Neural cell (in vitro differentiated cells): ENCODE data around the gene IRF4. TPM values are rescaled to one million over a fixed set of nuclear protein-coding genes. Genes with fewer than 3 reads are reported as not detected.

Experiments
- H2AFZ ChIP-seq: fragments of 200-600, 300-800 bp; sonication (generic), shearing (Covaris generic); 2 replicates; pipeline ENCODE4 v1.6.0; 2014; ENCODE audit warnings: low read depth, mild to moderate bottlenecking, antibody characterized with exemption, low read length, moderate library complexity
- H3F3A ChIP-seq: fragments of 200-600 bp; shearing (Covaris generic); 2 replicates; pipeline ENCODE4 v1.6.1; 2016; ENCODE audit warnings: mild to moderate bottlenecking, moderate library complexity, mixed read lengths, antibody characterized with exemption, low read length; ENCODE audit not compliant: insufficient read depth, poor library complexity, severe bottlenecking
- H3K27ac ChIP-seq: fragments of 200-600, 300-800 bp; sonication (generic), shearing (Covaris generic); 2 replicates; pipeline ENCODE4 v1.5.1; 2014; ENCODE audit warnings: mild to moderate bottlenecking, low read length, moderate library complexity
- H3K27me3 ChIP-seq: fragments of 300-800, 200-600 bp; sonication (generic), shearing (Covaris generic); 2 replicates; pipeline ENCODE4 v1.6.0; 2014; ENCODE audit warnings: mild to moderate bottlenecking, low read depth, low read length, moderate library complexity; ENCODE audit not compliant: insufficient read depth
- H3K36me3 ChIP-seq: fragments of 300-800, 200-600 bp; sonication (generic), shearing (Covaris generic); 2 replicates; pipeline ENCODE4 v1.5.1; 2014; ENCODE audit warnings: mild to moderate bottlenecking, antibody characterized with exemption, low read length, moderate library complexity; ENCODE audit not compliant: insufficient read depth
- H3K4me2 ChIP-seq: fragments of 300-800, 200-600 bp; sonication (generic), shearing (Covaris generic); 2 replicates; pipeline ENCODE4 v1.6.0; 2014; ENCODE audit warnings: mild to moderate bottlenecking, low read length
- H3K4me3 ChIP-seq: fragments of 300-800, 200-600 bp; sonication (generic), shearing (Covaris generic); 2 replicates; pipeline ENCODE4 v1.5.1; 2014; ENCODE audit warnings: mild to moderate bottlenecking, low read length, moderate library complexity
- H3K79me2 ChIP-seq: fragments of 200-600 bp; shearing (Covaris generic); replicated peaks from 2 replicates; pipeline ENCODE4 v1.6.0; 2014; ENCODE audit warnings: mild to moderate bottlenecking, low read length, moderate library complexity; ENCODE audit not compliant: insufficient read depth
- H3K9ac ChIP-seq: fragments of 300-800, 200-600 bp; sonication (generic), shearing (Covaris generic); 2 replicates; pipeline ENCODE4 v1.6.1; 2016; ENCODE audit warnings: mild to moderate bottlenecking, low read length, mixed read lengths
- H3K9me2 ChIP-seq: fragments of 200-600 bp; shearing (Covaris generic); 2 replicates; pipeline ENCODE4 v1.6.1; 2016; ENCODE audit warnings: mild to moderate bottlenecking, low read length, mixed read lengths; ENCODE audit not compliant: insufficient read depth
- H3K9me3 ChIP-seq: fragments of 200-600, 300-800 bp; sonication (generic), shearing (Covaris generic); 2 replicates; pipeline ENCODE4 v1.6.1; 2016; ENCODE audit warnings: mild to moderate bottlenecking, mixed run types, low read length, moderate library complexity, mixed read lengths
- H4K20me1 ChIP-seq: fragments of 200-600 bp; shearing (Covaris generic); 2 replicates; pipeline ENCODE4 v1.6.1; 2016; ENCODE audit warnings: mild to moderate bottlenecking, mixed run types; ENCODE audit not compliant: insufficient read depth
- EP300 ChIP-seq: fragments of 450-650 bp; conservative IDR thresholded peaks from 2 replicates; pipeline ENCODE4 v1.6.1; 2014; ENCODE audit warnings: antibody characterized with exemption, mild to moderate bottlenecking, moderate library complexity; ENCODE audit not compliant: poor library complexity, severe bottlenecking
- EZH2 ChIP-seq: fragments of 200-600, 300-800 bp; shearing (Covaris generic), sonication (generic); IDR thresholded peaks from 2 replicates; pipeline ENCODE4 v1.6.1; 2014; ENCODE audit warnings: antibody characterized with exemption, low read length, borderline replicate concordance, mild to moderate bottlenecking; ENCODE audit not compliant: insufficient read depth, poor library complexity, severe bottlenecking
- MXI1 ChIP-seq: fragments of 450-650 bp; conservative IDR thresholded peaks from 2 replicates; pipeline ENCODE4 v1.6.1; 2014; ENCODE audit warnings: antibody characterized with exemption, mild to moderate bottlenecking; ENCODE audit not compliant: poor library complexity, severe bottlenecking
- POLR2AphosphoS5 ChIP-seq: IDR thresholded peaks from 2 replicates; pipeline ENCODE4 v1.6.1; 2012
- RAD21 ChIP-seq: fragments of 450-650 bp; conservative IDR thresholded peaks from 2 replicates; pipeline ENCODE4 v1.6.1; 2014; ENCODE audit warnings: antibody characterized with exemption, mild to moderate bottlenecking, moderate library complexity
- SMC3 ChIP-seq: fragments of 450-650 bp; conservative IDR thresholded peaks from 2 replicates; pipeline ENCODE4 v1.6.1; 2014; ENCODE audit warnings: antibody characterized with exemption, mild to moderate bottlenecking, moderate library complexity; ENCODE audit not compliant: poor library complexity
- TAF1 ChIP-seq: IDR thresholded peaks from 2 replicates; pipeline ENCODE4 v1.6.1; 2012; ENCODE audit warnings: low read depth
- polyA plus RNA-seq: library from polyadenylated mRNA; depleted of rRNA; stranded (reverse); fragments of >200 nt; gene quantifications from 2 replicates; pipeline ENCODE4 v1.2.3, GENCODE V29; 2014
- TF ChIP-seq, protein P1 (sequence below): IDR thresholded peaks from 2 replicates; pipeline ENCODE4 v1.6.1; 2012; ENCODE audit warnings: borderline replicate concordance
- TF ChIP-seq, protein P2 (sequence below): fragments of 450-650 bp; IDR thresholded peaks from 2 replicates; pipeline ENCODE4 v1.5.1; 2014; ENCODE audit warnings: antibody characterized with exemption, mild to moderate bottlenecking, moderate library complexity; ENCODE audit not compliant: poor library complexity, severe bottlenecking

Gene IRF4
- polyA plus RNA-seq, 1 donor from 2014 or later, result 0.05 TPM

DNA sequence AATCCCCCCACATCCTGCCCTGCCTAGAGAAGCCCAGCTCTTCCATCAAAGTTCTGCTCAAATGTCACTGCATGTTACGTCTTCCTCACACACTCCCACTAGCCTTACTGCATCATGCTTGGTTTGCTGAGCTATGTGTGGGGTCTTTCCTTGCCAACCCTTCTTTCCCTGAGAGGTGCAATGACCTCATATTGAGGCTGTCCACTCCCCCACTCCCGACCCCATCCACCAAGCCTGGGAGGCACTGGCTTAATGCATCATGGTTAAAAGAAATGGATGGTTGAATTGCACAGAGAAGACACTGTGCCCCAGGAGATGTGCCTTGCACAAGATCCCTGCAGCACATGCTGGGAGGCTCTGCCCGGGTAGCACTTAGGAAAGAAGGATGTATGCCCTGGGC lies 7.7 kb upstream of the IRF4 start:
- no peak overlapping the region for H3K4me2 ChIP-seq
- H3F3A ChIP-seq, result no peaks in the 10 kb centered on the region
- H2AFZ ChIP-seq, result no peak overlapping the region
- no peaks in the 10 kb centered on the region for H3K36me3 ChIP-seq
- no peak overlapping the region for H3K27ac ChIP-seq
- H3K27me3 ChIP-seq, result peaks cover 8% of the 10 kb centered on the region
- H3K9ac ChIP-seq, result no peak overlapping the region
- H3K9me3 ChIP-seq, result no peaks in the 10 kb centered on the region
- H3K79me2 ChIP-seq, result no peaks in the 10 kb centered on the region
- TF ChIP-seq MXI1 (no peak), RAD21 (no peak), EP300 (no peak), POLR2AphosphoS5 (no peak), SMC3 (no peak)
- TF ChIP-seq, protein P1, sequence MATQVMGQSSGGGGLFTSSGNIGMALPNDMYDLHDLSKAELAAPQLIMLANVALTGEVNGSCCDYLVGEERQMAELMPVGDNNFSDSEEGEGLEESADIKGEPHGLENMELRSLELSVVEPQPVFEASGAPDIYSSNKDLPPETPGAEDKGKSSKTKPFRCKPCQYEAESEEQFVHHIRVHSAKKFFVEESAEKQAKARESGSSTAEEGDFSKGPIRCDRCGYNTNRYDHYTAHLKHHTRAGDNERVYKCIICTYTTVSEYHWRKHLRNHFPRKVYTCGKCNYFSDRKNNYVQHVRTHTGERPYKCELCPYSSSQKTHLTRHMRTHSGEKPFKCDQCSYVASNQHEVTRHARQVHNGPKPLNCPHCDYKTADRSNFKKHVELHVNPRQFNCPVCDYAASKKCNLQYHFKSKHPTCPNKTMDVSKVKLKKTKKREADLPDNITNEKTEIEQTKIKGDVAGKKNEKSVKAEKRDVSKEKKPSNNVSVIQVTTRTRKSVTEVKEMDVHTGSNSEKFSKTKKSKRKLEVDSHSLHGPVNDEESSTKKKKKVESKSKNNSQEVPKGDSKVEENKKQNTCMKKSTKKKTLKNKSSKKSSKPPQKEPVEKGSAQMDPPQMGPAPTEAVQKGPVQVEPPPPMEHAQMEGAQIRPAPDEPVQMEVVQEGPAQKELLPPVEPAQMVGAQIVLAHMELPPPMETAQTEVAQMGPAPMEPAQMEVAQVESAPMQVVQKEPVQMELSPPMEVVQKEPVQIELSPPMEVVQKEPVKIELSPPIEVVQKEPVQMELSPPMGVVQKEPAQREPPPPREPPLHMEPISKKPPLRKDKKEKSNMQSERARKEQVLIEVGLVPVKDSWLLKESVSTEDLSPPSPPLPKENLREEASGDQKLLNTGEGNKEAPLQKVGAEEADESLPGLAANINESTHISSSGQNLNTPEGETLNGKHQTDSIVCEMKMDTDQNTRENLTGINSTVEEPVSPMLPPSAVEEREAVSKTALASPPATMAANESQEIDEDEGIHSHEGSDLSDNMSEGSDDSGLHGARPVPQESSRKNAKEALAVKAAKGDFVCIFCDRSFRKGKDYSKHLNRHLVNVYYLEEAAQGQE, result no peak
- TF ChIP-seq, protein P2, sequence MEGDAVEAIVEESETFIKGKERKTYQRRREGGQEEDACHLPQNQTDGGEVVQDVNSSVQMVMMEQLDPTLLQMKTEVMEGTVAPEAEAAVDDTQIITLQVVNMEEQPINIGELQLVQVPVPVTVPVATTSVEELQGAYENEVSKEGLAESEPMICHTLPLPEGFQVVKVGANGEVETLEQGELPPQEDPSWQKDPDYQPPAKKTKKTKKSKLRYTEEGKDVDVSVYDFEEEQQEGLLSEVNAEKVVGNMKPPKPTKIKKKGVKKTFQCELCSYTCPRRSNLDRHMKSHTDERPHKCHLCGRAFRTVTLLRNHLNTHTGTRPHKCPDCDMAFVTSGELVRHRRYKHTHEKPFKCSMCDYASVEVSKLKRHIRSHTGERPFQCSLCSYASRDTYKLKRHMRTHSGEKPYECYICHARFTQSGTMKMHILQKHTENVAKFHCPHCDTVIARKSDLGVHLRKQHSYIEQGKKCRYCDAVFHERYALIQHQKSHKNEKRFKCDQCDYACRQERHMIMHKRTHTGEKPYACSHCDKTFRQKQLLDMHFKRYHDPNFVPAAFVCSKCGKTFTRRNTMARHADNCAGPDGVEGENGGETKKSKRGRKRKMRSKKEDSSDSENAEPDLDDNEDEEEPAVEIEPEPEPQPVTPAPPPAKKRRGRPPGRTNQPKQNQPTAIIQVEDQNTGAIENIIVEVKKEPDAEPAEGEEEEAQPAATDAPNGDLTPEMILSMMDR, result no peak
- H3K4me3 ChIP-seq, result no peak overlapping the region
- no peaks in the 10 kb centered on the region for H4K20me1 ChIP-seq
- no peaks in the 10 kb centered on the region for H3K9me2 ChIP-seq

DNA sequence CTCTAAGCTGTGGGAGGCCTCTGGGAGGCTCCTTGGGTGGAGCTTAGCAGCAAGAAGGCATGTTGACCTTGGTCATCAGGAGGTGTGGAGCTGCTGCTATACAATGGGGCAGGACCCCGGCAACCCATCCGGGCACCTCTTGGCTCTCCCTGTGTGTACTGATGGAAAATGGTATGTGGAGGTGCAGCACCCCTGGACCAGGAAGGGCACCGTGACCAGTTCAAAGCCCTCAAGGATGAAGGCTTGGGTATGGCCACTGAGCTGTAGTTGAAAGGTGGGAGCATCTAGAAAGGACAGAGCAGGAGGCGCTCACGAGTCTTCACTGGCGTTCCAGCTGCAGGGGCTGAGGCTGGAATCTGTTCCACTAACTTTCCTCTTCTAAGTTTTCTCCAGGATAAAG lies 6.7 kb upstream of the IRF4 start:
- H3K27me3 ChIP-seq, result peaks cover 19% of the 10 kb centered on the region
- no peak overlapping the region for H3K9ac ChIP-seq
- no peak for TF ChIP-seq RAD21
- no peak for TF ChIP-seq EZH2
- TF ChIP-seq, protein P2, result no peak
- no peak for TF ChIP-seq POLR2AphosphoS5
- no peak for TF ChIP-seq TAF1
- no peak for TF ChIP-seq MXI1
- no peak for TF ChIP-seq EP300
- TF ChIP-seq, protein P1, result no peak
- no peak for TF ChIP-seq SMC3
- H3F3A ChIP-seq, result no peaks in the 10 kb centered on the region
- H3K27ac ChIP-seq, result no peak overlapping the region
- no peak overlapping the region for H2AFZ ChIP-seq
- no peaks in the 10 kb centered on the region for H3K79me2 ChIP-seq
- H4K20me1 ChIP-seq, result no peaks in the 10 kb centered on the region
- no peaks in the 10 kb centered on the region for H3K36me3 ChIP-seq
- no peak overlapping the region for H3K4me3 ChIP-seq
- H3K9me3 ChIP-seq, result no peaks in the 10 kb centered on the region
- no peak overlapping the region for H3K4me2 ChIP-seq
- H3K9me2 ChIP-seq, result no peaks in the 10 kb centered on the region
